ENCODE data around the gene SLC19A1. TPM values are rescaled to one million over a fixed set of nuclear protein-coding genes. Genes with fewer than 3 reads are reported as not detected.

Gene SLC19A1
- total RNA-seq, 1 donor from 2014 or later: 28.2 TPM

DNA sequence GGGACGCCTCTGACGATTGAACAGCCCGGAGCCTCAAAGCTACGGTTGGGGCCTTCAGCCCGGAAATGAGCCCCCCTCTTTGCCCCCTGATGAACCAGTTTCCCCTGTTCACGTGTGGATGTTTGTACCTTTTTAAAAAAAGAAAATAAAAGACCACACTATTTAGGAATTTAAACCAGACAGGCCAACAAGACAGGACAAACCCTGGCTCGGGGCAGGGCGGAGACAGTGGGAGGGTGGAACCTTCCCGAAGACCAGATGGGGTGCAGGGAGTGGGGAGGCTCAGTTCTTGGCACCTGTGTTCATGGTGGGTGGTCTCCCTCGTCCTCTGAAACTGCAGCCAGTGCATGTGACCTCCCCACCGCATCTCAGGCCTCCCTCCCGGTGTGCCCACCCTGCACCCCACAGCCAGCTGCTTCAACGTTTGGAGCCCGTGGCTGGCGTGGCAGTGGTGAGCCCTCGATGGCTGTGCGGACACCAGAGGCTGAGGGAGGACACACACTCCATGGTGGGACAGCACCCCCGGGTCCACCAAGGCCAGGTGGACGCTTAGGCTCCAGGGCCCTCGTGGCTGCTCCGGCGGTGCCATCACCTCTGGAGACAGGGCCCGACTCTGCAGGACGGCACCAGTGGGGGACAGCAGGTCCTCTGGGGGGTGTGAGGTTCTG, 91.7 kb downstream of the SLC19A1 start:
- Mint-ChIP-seq H3K4me3 (no peak overlapping the region), H3K4me1 (ENCODE audit: unreplicated experiment) (peaks cover 29% of the 10 kb centered on the region), H3K27ac (no peak overlapping the region), H3K27me3 (no peaks in the 10 kb centered on the region), H3K9me3 (no peaks in the 10 kb centered on the region), H3K36me3 (peaks cover 11% of the 10 kb centered on the region)
- TF ChIP-seq, protein P1, sequence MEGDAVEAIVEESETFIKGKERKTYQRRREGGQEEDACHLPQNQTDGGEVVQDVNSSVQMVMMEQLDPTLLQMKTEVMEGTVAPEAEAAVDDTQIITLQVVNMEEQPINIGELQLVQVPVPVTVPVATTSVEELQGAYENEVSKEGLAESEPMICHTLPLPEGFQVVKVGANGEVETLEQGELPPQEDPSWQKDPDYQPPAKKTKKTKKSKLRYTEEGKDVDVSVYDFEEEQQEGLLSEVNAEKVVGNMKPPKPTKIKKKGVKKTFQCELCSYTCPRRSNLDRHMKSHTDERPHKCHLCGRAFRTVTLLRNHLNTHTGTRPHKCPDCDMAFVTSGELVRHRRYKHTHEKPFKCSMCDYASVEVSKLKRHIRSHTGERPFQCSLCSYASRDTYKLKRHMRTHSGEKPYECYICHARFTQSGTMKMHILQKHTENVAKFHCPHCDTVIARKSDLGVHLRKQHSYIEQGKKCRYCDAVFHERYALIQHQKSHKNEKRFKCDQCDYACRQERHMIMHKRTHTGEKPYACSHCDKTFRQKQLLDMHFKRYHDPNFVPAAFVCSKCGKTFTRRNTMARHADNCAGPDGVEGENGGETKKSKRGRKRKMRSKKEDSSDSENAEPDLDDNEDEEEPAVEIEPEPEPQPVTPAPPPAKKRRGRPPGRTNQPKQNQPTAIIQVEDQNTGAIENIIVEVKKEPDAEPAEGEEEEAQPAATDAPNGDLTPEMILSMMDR (conservative IDR thresholded peaks at IDR 0.05): no peak
- DNase-seq (ENCODE audit: extremely low spot score, unreplicated experiment): no peak

DNA sequence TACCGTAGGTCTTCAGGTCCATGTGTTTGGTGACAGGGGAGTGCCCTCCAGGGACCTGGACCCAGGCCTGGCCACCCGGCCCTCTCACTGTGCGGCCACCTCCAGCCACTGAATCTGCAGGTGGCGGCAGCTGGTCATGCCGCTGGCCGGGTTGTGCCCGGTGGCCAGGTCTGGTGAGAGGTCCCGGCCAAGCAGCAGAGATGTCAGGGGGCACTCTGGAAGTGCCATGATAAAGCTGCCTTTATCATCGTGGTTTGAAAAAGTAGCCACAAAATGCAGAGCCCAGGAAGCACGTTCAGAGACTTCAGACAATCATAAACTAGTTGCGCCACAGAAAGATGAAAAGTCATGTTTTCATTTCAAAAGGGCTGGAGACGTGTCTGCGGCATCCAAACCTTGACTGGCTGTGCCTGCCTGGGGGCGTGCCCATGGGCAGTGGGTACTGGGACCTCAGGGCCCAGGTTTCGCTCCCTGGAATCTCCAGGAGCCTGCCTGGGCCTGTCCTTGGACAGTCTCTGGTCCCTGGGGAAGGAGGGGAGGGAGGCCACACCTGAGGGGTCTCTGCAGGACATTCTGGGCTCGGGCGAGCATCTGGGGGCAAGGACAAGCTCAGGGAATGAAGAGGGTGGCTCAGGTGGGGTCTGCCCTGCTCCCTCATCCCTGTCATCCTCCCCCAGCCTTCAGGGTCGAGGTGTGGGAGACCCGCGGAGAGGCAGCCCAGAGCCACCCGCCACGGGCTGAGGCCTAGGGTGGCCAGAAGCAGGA, 92.4 kb downstream of the SLC19A1 start:
- DNase-seq (ENCODE audit: extremely low spot score, unreplicated experiment): no peak
- H3K4me1 Mint-ChIP-seq (ENCODE audit: unreplicated experiment): peaks cover 29% of the 10 kb centered on the region
- H3K27me3 Mint-ChIP-seq: no peaks in the 10 kb centered on the region
- peaks cover 15% of the 10 kb centered on the region for H3K36me3 Mint-ChIP-seq
- no peak overlapping the region for H3K4me3 Mint-ChIP-seq
- TF ChIP-seq, protein P1 (conservative IDR thresholded peaks at IDR 0.05): no peak
- no peaks in the 10 kb centered on the region for H3K9me3 Mint-ChIP-seq
- H3K27ac Mint-ChIP-seq: no peak overlapping the region

DNA sequence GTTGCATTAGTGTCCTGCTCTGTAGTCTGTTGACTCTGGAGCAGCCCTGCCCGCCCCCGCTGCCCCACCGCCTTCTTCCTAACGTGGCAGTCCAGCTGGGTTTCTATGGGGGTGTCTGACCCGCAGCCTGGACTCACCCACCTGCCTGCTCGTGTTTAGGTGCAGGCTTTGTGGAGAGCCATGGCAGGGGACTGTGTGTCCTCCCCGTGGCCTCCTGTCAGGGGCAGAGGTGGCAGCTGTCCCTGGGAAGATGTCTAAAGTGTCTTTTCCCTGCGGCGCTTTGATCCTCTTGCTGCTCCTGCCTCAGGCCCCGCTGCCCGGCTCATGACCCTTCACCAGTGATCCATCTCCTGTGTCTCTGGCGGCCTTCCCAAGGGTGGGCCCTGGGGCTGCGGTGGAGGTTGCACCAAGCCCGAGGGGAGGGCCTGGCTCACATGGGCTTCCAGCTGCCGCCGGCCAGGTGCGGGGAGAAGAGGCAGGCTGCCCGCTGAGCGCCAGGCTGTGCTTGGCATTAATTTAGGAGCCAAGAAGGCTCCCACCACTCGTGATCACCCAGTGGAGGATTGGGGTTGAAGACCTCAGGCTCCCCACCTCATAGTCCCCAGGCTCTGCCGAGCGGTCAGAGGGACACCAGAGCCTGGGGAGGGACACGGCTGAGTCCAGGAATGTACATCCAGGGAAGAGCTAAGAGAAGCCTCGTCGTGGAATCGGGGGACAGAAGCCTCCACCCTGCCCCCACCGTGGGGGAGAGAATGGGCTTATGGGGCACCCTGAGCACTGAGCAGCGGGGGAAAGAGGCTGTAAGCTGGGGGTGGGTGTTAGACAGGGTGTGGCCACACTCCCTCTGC, 93.2 kb downstream of the SLC19A1 start:
- no peak overlapping the region for H3K4me3 Mint-ChIP-seq
- no peak for DNase-seq (ENCODE audit: extremely low spot score, unreplicated experiment)
- peaks cover 17% of the 10 kb centered on the region for H3K36me3 Mint-ChIP-seq
- no peaks in the 10 kb centered on the region for H3K27me3 Mint-ChIP-seq
- TF ChIP-seq, protein P1 (conservative IDR thresholded peaks at IDR 0.05): no peak
- peaks cover 29% of the 10 kb centered on the region for H3K4me1 Mint-ChIP-seq (ENCODE audit: unreplicated experiment)
- H3K27ac Mint-ChIP-seq: peak overlapping the region; percentile 51
- H3K9me3 Mint-ChIP-seq: no peaks in the 10 kb centered on the region

DNA sequence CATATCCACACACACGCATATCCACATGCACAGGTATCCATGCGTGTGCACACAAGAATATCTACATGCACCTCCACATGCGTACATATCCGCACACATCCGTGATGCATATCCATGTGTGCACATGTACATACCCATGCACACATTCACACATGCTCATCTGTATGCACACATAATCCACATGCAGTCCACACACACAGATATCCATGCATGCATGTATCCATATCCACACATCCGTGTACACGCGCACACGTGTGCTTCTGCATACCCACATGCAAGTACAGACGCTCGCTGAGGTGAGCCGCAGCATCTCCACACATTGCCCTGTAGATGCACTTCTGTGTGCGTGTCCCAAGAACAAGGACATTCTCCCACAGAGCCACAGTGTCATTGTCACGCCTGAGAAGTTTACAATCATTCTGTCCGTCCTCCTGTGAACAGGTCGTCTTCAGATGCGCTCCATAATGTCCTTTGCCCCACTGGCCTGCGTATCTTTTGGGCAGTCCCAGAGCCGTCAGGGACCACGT, 93.9 kb downstream of the SLC19A1 start:
- H3K9me3 Mint-ChIP-seq: no peaks in the 10 kb centered on the region
- DNase-seq (ENCODE audit: extremely low spot score, unreplicated experiment): no peak
- H3K27ac Mint-ChIP-seq: peak overlapping the region; percentile 0
- no peaks in the 10 kb centered on the region for H3K27me3 Mint-ChIP-seq
- no peak overlapping the region for H3K4me3 Mint-ChIP-seq
- TF ChIP-seq, protein P1 (conservative IDR thresholded peaks at IDR 0.05): no peak
- peaks cover 28% of the 10 kb centered on the region for H3K4me1 Mint-ChIP-seq (ENCODE audit: unreplicated experiment)
- peaks cover 17% of the 10 kb centered on the region for H3K36me3 Mint-ChIP-seq

Small RNA genes within 50 kb of the gene (microRNA-seq; reads per million reads assigned to microRNA genes)
- gene MIR6815: 12.4 reads per million, percentile 35 among the genes with 10 or more reads in this experiment

Other genes with a start within 250 kb of the SLC19A1 start
- 150 and 168 TPM in 2 replicates for gene COL18A1, start 137.3 kb downstream of the SLC19A1 start, total RNA-seq (ENCODE audit: low replicate concordance)
- gene PCBP3, start 101.3 kb upstream of the SLC19A1 start, total RNA-seq (ENCODE audit: low replicate concordance): 2.1 and 5.5 TPM in 2 replicates